PC-3 (cell line): ENCODE results near the gene CHST8. TPM values are rescaled to one million over a fixed set of nuclear protein-coding genes. Genes with fewer than 3 reads are reported as not detected.

ENCODE experiments used
- ATAC-seq: fragments of 200-7000 bp; cut with Tn5 transposase; 2 replicates; pipeline ENCODE4 v1.9.1; 2020; ENCODE audit warnings: mild to moderate bottlenecking, moderate library complexity
- BruUV-seq: library from RNA; stranded (reverse); fragments of 400-500 nt; replicated peaks from 2 replicates; lab custom pipeline; 2021; lab: Mats Ljungman, UMichigan
- CTCF ChIA-PET: fragments of 300-600 bp; sonication (Branson Sonifier 250); formaldehyde crosslinking; loops from one replicate; lab custom pipeline; 2022; ENCODE audit warnings: antibody characterized with exemption; lab: Charles Lee
- POLR2A ChIA-PET: fragments of 300-600 bp; sonication (Branson Sonifier 250); formaldehyde crosslinking; loops from one replicate; lab custom pipeline; 2022; ENCODE audit warnings: antibody characterized with exemption; ENCODE audit not compliant: unreplicated experiment; lab: Charles Lee
- DNase-seq: peaks from one replicate; pipeline ENCODE4 v3.0.0-alpha.2; 2015
- H2AFZ ChIP-seq: fragments of 300-600 bp; sonication (generic); 2 replicates; pipeline ENCODE4 v1.6.0; 2016; ENCODE audit warnings: antibody characterized with exemption, low read length
- H3F3A ChIP-seq: fragments of 300-600 bp; sonication (generic); one replicate; pipeline ENCODE4 v1.6.0; 2017; ENCODE audit warnings: antibody characterized with exemption, low read length, control low read depth, mild to moderate bottlenecking; ENCODE audit not compliant: unreplicated experiment
- H3K27ac ChIP-seq: fragments of 300-600 bp; sonication (generic); 2 replicates; pipeline ENCODE4 v1.5.1; 2016; ENCODE audit warnings: mild to moderate bottlenecking, low read length
- H3K27me3 ChIP-seq: fragments of 300-600 bp; sonication (generic); 2 replicates; pipeline ENCODE4 v1.6.1; 2016; ENCODE audit warnings: low read length, mixed read lengths
- H3K36me3 ChIP-seq: fragments of 300-600 bp; sonication (generic); 2 replicates; pipeline ENCODE4 v1.6.1; 2016; ENCODE audit warnings: low read depth, mixed run types, low read length, mixed read lengths
- H3K4me1 ChIP-seq: fragments of 300-600 bp; sonication (generic); 2 replicates; pipeline ENCODE4 v1.5.1; 2016; ENCODE audit warnings: low read length; ENCODE audit not compliant: insufficient read depth
- H3K4me2 ChIP-seq: fragments of 300-600 bp; sonication (generic); 2 replicates; pipeline ENCODE4 v1.6.0; 2016; ENCODE audit warnings: low read length
- H3K4me3 ChIP-seq: fragments of 300-600 bp; sonication (generic); 2 replicates; pipeline ENCODE4 v1.5.1; 2016; ENCODE audit warnings: mild to moderate bottlenecking, low read length, mixed read lengths
- H3K79me2 ChIP-seq: fragments of 300-600 bp; sonication (generic); 2 replicates; pipeline ENCODE4 v1.6.1; 2017; ENCODE audit warnings: low read length, mixed read lengths
- H3K9ac ChIP-seq: fragments of 300-600 bp; sonication (generic); 2 replicates; pipeline ENCODE4 v1.6.0; 2016; ENCODE audit warnings: mild to moderate bottlenecking, low read length
- H3K9me2 ChIP-seq: fragments of 300-600 bp; sonication (generic); replicated peaks from 2 replicates; pipeline ENCODE4 v1.6.1; 2016; ENCODE audit warnings: mixed run types, low read length, mixed read lengths
- H3K9me3 ChIP-seq: fragments of 300-600 bp; sonication (generic); 2 replicates; pipeline ENCODE4 v1.6.1; 2016; ENCODE audit warnings: low read length, mixed read lengths
- H4K20me1 ChIP-seq: fragments of 300-600 bp; sonication (generic); 2 replicates; pipeline ENCODE4 v1.6.1; 2016; ENCODE audit warnings: low read length, mixed read lengths
- CTCF ChIP-seq: fragments of 300-600 bp; sonication (generic); conservative IDR thresholded peaks from 2 replicates; pipeline ENCODE4 v1.5.1; 2017; ENCODE audit warnings: antibody characterized with exemption, low read depth, mild to moderate bottlenecking, low read length
- EZH2 ChIP-seq: fragments of 300-600 bp; sonication (generic); IDR thresholded peaks from one replicate; pipeline ENCODE4 v1.6.1; 2017; ENCODE audit warnings: antibody characterized with exemption, mild to moderate bottlenecking, low read length; ENCODE audit not compliant: unreplicated experiment
- EZH2phosphoT487 ChIP-seq: fragments of 300-600 bp; sonication (generic); IDR thresholded peaks from 2 replicates; pipeline ENCODE4 v1.6.1; 2018; ENCODE audit warnings: mild to moderate bottlenecking, antibody characterized with exemption, low read length, borderline replicate concordance
- intact Hi-C: fragments of 100-400 bp; cut with micrococcal nuclease; formaldehyde crosslinking; loops from 2 replicates; pipeline ENCODE4 v1.9.0; 2023
- total RNA-seq: library from RNA; depleted of rRNA; stranded (reverse); fragments of >200 nt; gene quantifications from 2 replicates; pipeline ENCODE4 v1.2.3, GENCODE V29; 2014

CHST8 gene
- total RNA-seq, 1 experiment from 2014 or later: 0.36 TPM

- POLR2A ChIA-PET: no interaction called here
Measured at GRCh38 chr19:33679696-33680095, 57.9 kb downstream of the CHST8 start.

GRCh38 chr19:33681081-33681680 is 59.4 kb downstream of the CHST8 start:
- Histone ChIP-seq H3K9me2 (no peaks in the 10 kb centered on the region), H3K4me1 (no peaks in the 10 kb centered on the region), H3K79me2 (no peaks in the 10 kb centered on the region), H3K9ac (no peak overlapping the region), H3K27ac (no peak overlapping the region), H3K4me2 (no peak overlapping the region), H3K4me3 (no peak overlapping the region), H3K36me3 (no peaks in the 10 kb centered on the region), H4K20me1 (no peaks in the 10 kb centered on the region), H2AFZ (no peak overlapping the region), H3K27me3 (peaks cover 19% of the 10 kb centered on the region), H3K9me3 (no peaks in the 10 kb centered on the region), H3F3A (no peaks in the 10 kb centered on the region)
- POLR2A ChIA-PET: no interaction called here
- intact Hi-C loops: no loop called here
- ATAC-seq: no peak
- CTCF ChIA-PET: no interaction called here
- TF ChIP-seq EZH2 (no peak), EZH2phosphoT487 (no peak), CTCF (no peak)
- no peak for DNase-seq
- BruUV-seq: no TSS peak

More at GRCh38 chr19:33679696-33680095, 57.9 kb downstream of the CHST8 start:
- Histone ChIP-seq H3K4me2 (no peak overlapping the region), H3K36me3 (no peaks in the 10 kb centered on the region), H4K20me1 (no peaks in the 10 kb centered on the region), H3K4me3 (no peak overlapping the region), H3K4me1 (no peaks in the 10 kb centered on the region), H3F3A (no peaks in the 10 kb centered on the region), H2AFZ (no peak overlapping the region), H3K9me2 (no peaks in the 10 kb centered on the region), H3K27ac (no peak overlapping the region), H3K9ac (no peak overlapping the region), H3K27me3 (peaks cover 13% of the 10 kb centered on the region), H3K79me2 (no peaks in the 10 kb centered on the region), H3K9me3 (no peaks in the 10 kb centered on the region)
- CTCF ChIA-PET: no interaction called here
- no TSS peak for BruUV-seq
- intact Hi-C loops: no loop called here
- DNase-seq: no peak
- ATAC-seq: no peak
- no peak for TF ChIP-seq CTCF

GRCh38 chr19:33683881-33684537 is 62.3 kb downstream of the CHST8 start:
- ChIA-PET CTCF (no interaction called here), POLR2A (no interaction called here)
- no peaks in the 10 kb centered on the region for H3K9me3 ChIP-seq
- TF ChIP-seq EZH2phosphoT487 (no peak), EZH2 (no peak), CTCF (no peak)
- H3K9me2 ChIP-seq: no peaks in the 10 kb centered on the region
- ATAC-seq (peak; percentile 78), DNase-seq (peak; percentile 46)
- H3K36me3 ChIP-seq: no peaks in the 10 kb centered on the region
- no peak overlapping the region for H3K9ac ChIP-seq
- H3K79me2 ChIP-seq: no peaks in the 10 kb centered on the region
- no peak overlapping the region for H3K27ac ChIP-seq
- H3K4me1 ChIP-seq: no peaks in the 10 kb centered on the region
- peaks cover 19% of the 10 kb centered on the region for H3K27me3 ChIP-seq
- BruUV-seq: no TSS peak
- intact Hi-C loops: no loop called here
- no peak overlapping the region for H3K4me2 ChIP-seq
- no peaks in the 10 kb centered on the region for H3F3A ChIP-seq
- H3K4me3 ChIP-seq: no peak overlapping the region
- no peak overlapping the region for H2AFZ ChIP-seq
- H4K20me1 ChIP-seq: no peaks in the 10 kb centered on the region
